SU-DHL-6 (cell line): ENCODE results near the gene SMAD3.

Experiments
- H2AFZ ChIP-seq: fragments of 200-600 bp; sonication (generic); 2 replicates; pipeline ENCODE4 v1.6.1; 2014; ENCODE audit warnings: low read depth, mild to moderate bottlenecking, moderate library complexity, mixed read lengths, antibody characterized with exemption, low read length; ENCODE audit not compliant: severe bottlenecking
- H3F3A ChIP-seq: fragments of 200-600 bp; shearing (Covaris generic); 2 replicates; pipeline ENCODE4 v1.6.0; 2016; ENCODE audit warnings: antibody characterized with exemption, mild to moderate bottlenecking; ENCODE audit not compliant: insufficient read depth
- H3K27ac ChIP-seq: fragments of 200-600 bp; sonication (generic); 2 replicates; pipeline ENCODE4 v1.5.1; 2016; ENCODE audit warnings: low read depth, mild to moderate bottlenecking, low read length, moderate library complexity, mixed read lengths
- H3K27me3 ChIP-seq: fragments of 200-600 bp; sonication (generic), shearing (Covaris generic); 2 replicates; pipeline ENCODE4 v1.6.0; 2014; ENCODE audit warnings: mild to moderate bottlenecking, low read length
- H3K36me3 ChIP-seq: fragments of 200-600 bp; sonication (generic); 2 replicates; pipeline ENCODE4 v1.6.1; 2014; ENCODE audit warnings: mild to moderate bottlenecking, low read length, mixed read lengths
- H3K4me2 ChIP-seq: fragments of 300-600, 200-600 bp; shearing (Covaris generic), sonication (generic); 2 replicates; pipeline ENCODE4 v1.6.0; 2014; ENCODE audit warnings: low read length, low read depth, mild to moderate bottlenecking; ENCODE audit not compliant: poor library complexity, severe bottlenecking
- H3K4me3 ChIP-seq: fragments of 200-600 bp; sonication (generic); 2 replicates; pipeline ENCODE4 v1.5.1; 2014; ENCODE audit warnings: antibody characterized with exemption, low read length, mild to moderate bottlenecking, mixed read lengths; ENCODE audit not compliant: insufficient read depth, poor library complexity, severe bottlenecking
- H3K79me2 ChIP-seq: fragments of 200-600 bp; sonication (generic); 2 replicates; pipeline ENCODE4 v1.6.1; 2014; ENCODE audit warnings: mild to moderate bottlenecking, low read length, moderate library complexity; ENCODE audit not compliant: insufficient read depth
- H3K9ac ChIP-seq: fragments of 200-600 bp; sonication (generic); 2 replicates; pipeline ENCODE4 v1.7.0; 2014; ENCODE audit warnings: mild to moderate bottlenecking, low read length
- H3K9me2 ChIP-seq: fragments of 200-600 bp; sonication (generic); replicated peaks from 2 replicates; pipeline ENCODE4 v1.6.1; 2014; ENCODE audit warnings: low read length; ENCODE audit not compliant: insufficient read depth
- H3K9me3 ChIP-seq: fragments of 200-600 bp; sonication (generic); 2 replicates; pipeline ENCODE4 v1.6.1; 2014; ENCODE audit warnings: low read length, mixed read lengths; ENCODE audit not compliant: insufficient read depth
- H4K20me1 ChIP-seq: fragments of 200-600 bp; sonication (generic); 2 replicates; pipeline ENCODE4 v1.6.1; 2014; ENCODE audit warnings: low read depth, mild to moderate bottlenecking, antibody characterized with exemption, low read length, moderate library complexity, mixed read lengths
- CTCF ChIP-seq: fragments of 200-600 bp; sonication (generic); IDR thresholded peaks from one replicate; pipeline ENCODE4 v1.5.1; 2017; ENCODE audit warnings: antibody characterized with exemption, mild to moderate bottlenecking, low read length, moderate library complexity; ENCODE audit not compliant: insufficient read depth, poor library complexity, severe bottlenecking
- EZH2phosphoT487 ChIP-seq: fragments of 200-600 bp; sonication (generic), shearing (Covaris generic); conservative IDR thresholded peaks from 2 replicates; pipeline ENCODE4 v1.6.1; 2018; ENCODE audit warnings: mild to moderate bottlenecking, antibody characterized with exemption, low read length, moderate library complexity, mixed read lengths

Gene SMAD3

GRCh38 chr15:67067930-67068551, 2.6 kb downstream of the SMAD3 start:
- Histone ChIP-seq H3K9ac (peak overlapping the region; percentile 99), H3K79me2 (peaks cover 49% of the 10 kb centered on the region), H3K9me3 (no peaks in the 10 kb centered on the region), H3K27ac (peak overlapping the region; percentile 47), H2AFZ (no peak overlapping the region), H3K4me3 (peak overlapping the region; percentile 100), H3K36me3 (no peaks in the 10 kb centered on the region), H3K9me2 (no peaks in the 10 kb centered on the region), H4K20me1 (no peaks in the 10 kb centered on the region; the same call in 1 of the 2 replicates), H3K4me2 (peak overlapping the region; percentile 95), H3F3A (peaks cover 25% of the 10 kb centered on the region), H3K27me3 (no peaks in the 10 kb centered on the region)
- no peak for TF ChIP-seq EZH2phosphoT487
- no peak for TF ChIP-seq CTCF

- H3K9ac ChIP-seq = peak overlapping the region; percentile 99; the same call in 1 of the 2 replicates
- H3K9me2 ChIP-seq = no peaks in the 10 kb centered on the region
- H3K4me2 ChIP-seq = peak overlapping the region; percentile 95
- no peaks in the 10 kb centered on the region for H3K9me3 ChIP-seq
- H3K27ac ChIP-seq = peak overlapping the region; percentile 47; the same call in 1 of the 2 replicates
- no peak overlapping the region for H3K4me3 ChIP-seq
- peaks cover 50% of the 10 kb centered on the region for H3K79me2 ChIP-seq
- no peaks in the 10 kb centered on the region for H3K27me3 ChIP-seq
- TF ChIP-seq EZH2phosphoT487 = no peak
- TF ChIP-seq CTCF = no peak
- no peak overlapping the region for H2AFZ ChIP-seq
- no peaks in the 10 kb centered on the region; the same call in 1 of the 2 replicates for H4K20me1 ChIP-seq
- H3F3A ChIP-seq = peaks cover 31% of the 10 kb centered on the region
- no peaks in the 10 kb centered on the region for H3K36me3 ChIP-seq
Measured at GRCh38 chr15:67068710-67069400, 3.5 kb downstream of the SMAD3 start.

GRCh38 chr15:67070150-67070549, 4.7 kb downstream of the SMAD3 start:
- Histone ChIP-seq H3K4me2 (no peak overlapping the region), H3K79me2 (peaks cover 62% of the 10 kb centered on the region)

More at GRCh38 chr15:67070150-67070549, 4.7 kb downstream of the SMAD3 start:
- Histone ChIP-seq H3K4me3 (no peak overlapping the region), H4K20me1 (no peaks in the 10 kb centered on the region; the same call in 1 of the 2 replicates), H3K9me3 (no peaks in the 10 kb centered on the region), H3K9me2 (no peaks in the 10 kb centered on the region), H3K36me3 (no peaks in the 10 kb centered on the region), H3K9ac (no peak overlapping the region), H3F3A (peaks cover 30% of the 10 kb centered on the region; the same call in 1 of the 2 replicates), H3K27ac (no peak overlapping the region), H3K27me3 (no peaks in the 10 kb centered on the region), H2AFZ (no peak overlapping the region)
- no peak for TF ChIP-seq EZH2phosphoT487
- no peak for TF ChIP-seq CTCF
